HEK293T (cell line): ENCODE data around the gene MAN1C1.
A peak's percentile ranks its signal among the peaks of the same experiment; 100 is the strongest.

Source experiments
- CTCF ChIA-PET: fragments of 350-600 bp; formaldehyde crosslinking; extraction: SDS; loops from one replicate; lab custom pipeline; 2021; ENCODE audit warnings: antibody characterized with exemption, inconsistent platforms; lab: Yijun Ruan, JAX
- POLR2A ChIA-PET: fragments of 350-600 bp; formaldehyde crosslinking; extraction: SDS; loops from one replicate; lab custom pipeline; 2020; ENCODE audit warnings: antibody characterized with exemption, inconsistent platforms; lab: Yijun Ruan, JAX
- DNase-seq: peaks from one replicate; pipeline ENCODE4 v3.0.0; 2012; ENCODE audit warnings: mixed read lengths; ENCODE audit errors: extremely low spot score
- ARNT ChIP-seq: fragments of 450-650 bp; IDR thresholded peaks from 2 replicates; pipeline ENCODE4 v1.6.1; 2017; ENCODE audit warnings: mild to moderate bottlenecking
- BHLHE40 ChIP-seq: fragments of 450-650 bp; IDR thresholded peaks from 2 replicates; pipeline ENCODE4 v1.6.1; 2016; ENCODE audit warnings: mild to moderate bottlenecking, moderate library complexity, borderline replicate concordance
- CTBP1 ChIP-seq: fragments of 450-650 bp; IDR thresholded peaks from 2 replicates; pipeline ENCODE4 v1.6.1; 2016; ENCODE audit warnings: borderline replicate concordance
- ELF4 ChIP-seq: fragments of 450-650 bp; IDR thresholded peaks from 2 replicates; pipeline ENCODE4 v1.6.1; 2017; ENCODE audit warnings: antibody characterized with exemption
- FOXA1 ChIP-seq: fragments of 450-650 bp; IDR thresholded peaks from 2 replicates; pipeline ENCODE4 v1.6.1; 2016; ENCODE audit warnings: mild to moderate bottlenecking
- FOXK2 ChIP-seq: fragments of 450-650 bp; IDR thresholded peaks from 2 replicates; pipeline ENCODE4 v1.6.1; 2016; ENCODE audit warnings: mild to moderate bottlenecking
- FOXM1 ChIP-seq: fragments of 450-650 bp; IDR thresholded peaks from 2 replicates; pipeline ENCODE4 v1.6.1; 2017; ENCODE audit warnings: mild to moderate bottlenecking, borderline replicate concordance
- HDGF ChIP-seq: fragments of 450-650 bp; IDR thresholded peaks from 2 replicates; pipeline ENCODE4 v1.6.1; 2017; ENCODE audit warnings: antibody characterized with exemption, borderline replicate concordance
- L3MBTL2 ChIP-seq: fragments of 450-650 bp; conservative IDR thresholded peaks from 2 replicates; pipeline ENCODE4 v1.6.1; 2016; ENCODE audit warnings: mild to moderate bottlenecking
- LEF1 ChIP-seq: fragments of 450-650 bp; IDR thresholded peaks from 2 replicates; pipeline ENCODE4 v1.6.1; 2017; ENCODE audit warnings: mild to moderate bottlenecking, borderline replicate concordance
- NFRKB ChIP-seq: fragments of 450-650 bp; IDR thresholded peaks from 2 replicates; pipeline ENCODE4 v1.6.1; 2016; ENCODE audit warnings: mild to moderate bottlenecking, moderate library complexity
- SP1 ChIP-seq: fragments of 450-650 bp; IDR thresholded peaks from 2 replicates; pipeline ENCODE4 v1.6.1; 2017
- SUZ12 ChIP-seq: fragments of 450-650 bp; IDR thresholded peaks from 2 replicates; pipeline ENCODE4 v1.6.1; 2016; ENCODE audit warnings: mild to moderate bottlenecking
- TARDBP ChIP-seq: fragments of 450-650 bp; IDR thresholded peaks from 2 replicates; pipeline ENCODE4 v1.6.1; 2016
- ZNF384 ChIP-seq: fragments of 450-650 bp; IDR thresholded peaks from 2 replicates; pipeline ENCODE4 v1.6.1; 2016
- TF ChIP-seq, protein P1 (sequence below): fragments of 450-650 bp; IDR thresholded peaks from 2 replicates; pipeline ENCODE4 v1.6.1; 2016

The MAN1C1 gene

DNA sequence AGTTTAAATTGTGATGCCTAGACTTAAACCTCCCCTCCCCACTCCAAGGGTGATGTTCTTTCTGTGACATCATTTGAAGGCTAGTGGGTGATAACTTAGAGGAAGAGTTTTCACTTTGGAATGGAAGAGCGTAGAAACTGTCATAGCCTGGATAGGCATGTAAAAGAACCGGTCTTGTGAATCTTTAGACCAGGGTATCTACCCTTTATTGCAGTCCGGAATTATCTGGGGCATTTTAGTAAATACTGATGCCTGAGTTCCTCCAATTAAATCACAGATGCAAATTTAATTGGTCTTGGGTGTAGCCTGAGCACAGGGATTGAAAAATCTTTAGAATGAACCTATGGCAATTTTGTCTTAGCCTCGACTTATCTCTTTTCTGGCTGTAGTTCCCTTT lies 24.7 kb downstream of the MAN1C1 start:
- no peak for DNase-seq
- ChIA-PET CTCF (interaction anchor here (0.7 kb wide), 1 partner anchor 52 kb away, joined by 3 read pairs; no protein-coding TSS in a partner anchor), POLR2A (no interaction called here)
- TF ChIP-seq, protein P1, sequence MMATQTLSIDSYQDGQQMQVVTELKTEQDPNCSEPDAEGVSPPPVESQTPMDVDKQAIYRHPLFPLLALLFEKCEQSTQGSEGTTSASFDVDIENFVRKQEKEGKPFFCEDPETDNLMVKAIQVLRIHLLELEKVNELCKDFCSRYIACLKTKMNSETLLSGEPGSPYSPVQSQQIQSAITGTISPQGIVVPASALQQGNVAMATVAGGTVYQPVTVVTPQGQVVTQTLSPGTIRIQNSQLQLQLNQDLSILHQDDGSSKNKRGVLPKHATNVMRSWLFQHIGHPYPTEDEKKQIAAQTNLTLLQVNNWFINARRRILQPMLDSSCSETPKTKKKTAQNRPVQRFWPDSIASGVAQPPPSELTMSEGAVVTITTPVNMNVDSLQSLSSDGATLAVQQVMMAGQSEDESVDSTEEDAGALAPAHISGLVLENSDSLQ = no peak
- TF ChIP-seq SP1 = no peak
- TF ChIP-seq ZNF384 = no peak

DNA sequence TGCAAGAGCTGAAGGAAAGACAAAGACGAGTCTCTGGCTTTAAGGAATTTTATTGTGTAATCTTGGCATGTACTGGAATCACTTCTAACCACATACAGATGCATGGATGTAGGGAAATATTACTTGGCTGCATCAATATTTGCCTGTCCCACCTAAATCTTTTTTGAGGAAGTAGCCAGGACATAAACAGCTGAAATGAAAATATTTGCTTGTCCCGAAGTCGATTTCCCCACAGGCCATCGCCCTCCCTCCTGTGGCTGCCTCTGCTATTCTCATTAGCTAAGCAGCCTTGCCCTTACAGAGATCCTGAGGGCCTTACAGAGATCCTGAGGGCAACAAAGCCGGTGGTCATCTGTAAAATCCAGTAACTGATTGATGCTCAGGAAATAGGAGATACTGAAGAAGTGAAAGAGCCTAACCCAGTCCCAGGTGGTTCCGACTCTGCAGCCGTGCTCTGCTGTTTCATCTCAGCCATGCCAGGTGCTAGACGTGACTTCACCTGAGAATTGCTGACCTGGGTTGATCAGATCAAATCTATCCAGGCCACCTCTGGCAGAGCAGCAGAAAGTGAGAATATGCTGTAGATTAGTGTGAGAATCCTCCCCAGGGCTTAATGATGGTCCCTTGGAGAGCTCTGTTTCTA lies 25.5 kb downstream of the MAN1C1 start:
- ChIA-PET POLR2A (no interaction called here), CTCF (interaction anchor here (0.7 to 1.2 kb wide), 2 partner anchors 51 to 156 kb away, joined by 3 read pairs; no protein-coding TSS in a partner anchor)
- TF ChIP-seq SP1 = no peak
- no peak for TF ChIP-seq FOXA1
- TF ChIP-seq L3MBTL2 = no peak
- TF ChIP-seq TARDBP = no peak
- no peak for TF ChIP-seq FOXK2
- no peak for TF ChIP-seq FOXM1
- no peak for TF ChIP-seq ELF4
- TF ChIP-seq, protein P1 = no peak
- no peak for TF ChIP-seq HDGF
- TF ChIP-seq NFRKB = no peak
- TF ChIP-seq CTBP1 = no peak
- no peak for TF ChIP-seq ARNT
- no peak for TF ChIP-seq LEF1
- no peak for TF ChIP-seq BHLHE40
- no peak for TF ChIP-seq ZNF384
- TF ChIP-seq SUZ12 = no peak
- peak; percentile 2 for DNase-seq

DNA sequence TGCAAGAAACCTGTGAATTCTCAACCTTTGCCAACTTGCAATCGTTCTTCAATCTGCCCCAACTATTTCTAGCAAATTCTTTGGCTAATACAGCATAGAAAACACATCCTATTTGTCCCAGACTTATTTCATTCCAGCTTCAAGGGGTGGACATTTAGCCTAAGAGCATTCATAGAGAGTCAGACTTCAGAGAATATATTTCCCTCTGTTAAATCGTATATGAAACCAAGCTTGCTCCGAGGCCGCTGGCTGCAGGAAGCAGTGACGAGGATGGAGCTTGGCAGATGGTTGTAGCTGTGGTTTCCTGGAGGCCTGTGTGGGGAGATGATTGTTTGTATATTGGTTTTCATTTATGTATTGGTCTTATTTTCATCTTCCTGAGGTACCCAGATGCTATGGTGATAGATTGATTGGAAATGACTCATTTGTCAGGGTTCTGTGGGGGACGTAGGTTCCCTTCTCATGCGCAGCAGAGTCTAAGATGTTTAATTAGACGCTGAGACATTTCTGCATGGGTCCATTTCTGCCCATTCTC lies 26.1 kb downstream of the MAN1C1 start:
- TF ChIP-seq CTBP1 = no peak
- no peak for TF ChIP-seq L3MBTL2
- no peak for TF ChIP-seq NFRKB
- no peak for TF ChIP-seq FOXK2
- no peak for TF ChIP-seq BHLHE40
- TF ChIP-seq SP1 = no peak
- no peak for TF ChIP-seq SUZ12
- TF ChIP-seq TARDBP = no peak
- no peak for TF ChIP-seq ZNF384
- TF ChIP-seq, protein P1 = no peak
- TF ChIP-seq HDGF = no peak
- no peak for TF ChIP-seq FOXM1
- no peak for TF ChIP-seq ARNT
- TF ChIP-seq ELF4 = no peak
- TF ChIP-seq FOXA1 = no peak
- DNase-seq = peak; percentile 2
- POLR2A ChIA-PET = no interaction called here
- CTCF ChIA-PET = interaction anchor here (1.2 kb wide), 1 partner anchor 156 kb away, joined by 3 read pairs; no protein-coding TSS in a partner anchor

DNA sequence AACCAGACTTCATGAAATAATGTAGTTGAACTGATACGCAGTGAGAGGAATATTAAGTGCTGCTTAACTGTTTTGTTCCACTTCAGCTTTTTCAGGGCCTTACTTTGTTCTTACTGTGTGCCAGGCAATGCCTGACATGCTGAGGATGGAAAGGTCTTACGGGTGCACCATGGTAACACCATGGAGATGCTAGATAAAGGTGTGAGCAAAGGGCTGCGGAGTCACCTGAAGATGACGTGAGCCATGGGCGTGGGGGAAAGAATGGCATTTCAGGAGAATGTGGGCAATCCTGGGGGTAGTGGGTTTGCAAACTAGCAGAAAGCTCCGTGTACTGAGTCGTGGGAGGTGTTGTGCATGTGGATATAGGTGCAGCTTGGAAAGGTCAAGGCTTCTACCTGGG lies 27.3 kb downstream of the MAN1C1 start:
- TF ChIP-seq ARNT (no peak), HDGF (no peak), NFRKB (no peak), FOXK2 (no peak), ELF4 (no peak), BHLHE40 (no peak), CTBP1 (no peak), TARDBP (no peak), FOXM1 (no peak), SP1 (no peak), SUZ12 (no peak), L3MBTL2 (no peak), FOXA1 (no peak)
- TF ChIP-seq, protein P1 = no peak
- DNase-seq = peak; percentile 1
- ChIA-PET CTCF (no interaction called here), POLR2A (no interaction called here)

DNA sequence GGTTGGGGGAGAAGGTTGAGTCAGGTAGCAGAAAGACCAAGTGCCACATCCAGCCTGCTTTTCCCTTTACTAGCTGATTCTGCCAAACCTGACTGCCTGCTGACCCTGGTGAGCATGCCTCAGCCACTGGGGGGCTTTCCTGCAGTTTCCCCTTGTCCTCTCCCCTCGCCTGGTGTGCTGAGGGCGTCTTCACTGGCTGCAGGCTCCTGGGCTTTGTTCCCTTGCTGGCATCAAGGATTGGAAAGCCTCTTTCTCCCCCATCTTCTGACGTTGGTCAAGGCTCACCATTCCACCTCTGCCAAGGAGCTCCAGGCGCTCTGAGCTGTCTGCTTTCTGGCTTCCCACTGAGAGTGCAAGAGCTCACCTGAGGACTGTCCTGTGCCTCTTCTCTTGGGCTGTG lies 28.4 kb downstream of the MAN1C1 start:
- POLR2A ChIA-PET = no interaction called here
- CTCF ChIA-PET = no interaction called here
- DNase-seq = peak; percentile 4
- TF ChIP-seq, protein P1 = no peak
- TF ChIP-seq ELF4 (no peak), L3MBTL2 (no peak), FOXM1 (no peak), HDGF (no peak), TARDBP (no peak), ZNF384 (no peak), BHLHE40 (no peak), SP1 (no peak), CTBP1 (no peak), FOXK2 (no peak), SUZ12 (no peak), FOXA1 (no peak), ARNT (no peak), NFRKB (no peak), LEF1 (no peak)
